Nephron progenitor cell (in vitro differentiated cells): ENCODE results near the gene ZBTB7C.
A peak's percentile ranks its signal among the peaks of the same experiment; 100 is the strongest.

Experiments
- DNase-seq: peaks from one replicate; pipeline ENCODE4 v3.0.0; 2021
- H3K27ac Mint-ChIP-seq: 2 replicates; pipeline ENCODE4 v1.8.0; 2021; ENCODE audit warnings: mild to moderate bottlenecking, moderate library complexity, mixed read lengths
- H3K27me3 Mint-ChIP-seq: 2 replicates; pipeline ENCODE4 v1.8.0; 2021; ENCODE audit warnings: mild to moderate bottlenecking, low read depth, mixed read lengths; ENCODE audit not compliant: poor library complexity
- H3K36me3 Mint-ChIP-seq: 2 replicates; pipeline ENCODE4 v1.8.0; 2021; ENCODE audit warnings: low read depth, mixed read lengths
- H3K4me1 Mint-ChIP-seq: 2 replicates; pipeline ENCODE4 v1.8.0; 2021; ENCODE audit warnings: mixed read lengths
- H3K4me3 Mint-ChIP-seq: 2 replicates; pipeline ENCODE4 v1.8.0; 2021; ENCODE audit warnings: mild to moderate bottlenecking, moderate library complexity, mixed read lengths
- H3K9me3 Mint-ChIP-seq: 2 replicates; pipeline ENCODE4 v1.8.0; 2021; ENCODE audit warnings: mild to moderate bottlenecking, moderate library complexity, mixed read lengths
- TF ChIP-seq, protein P1 (sequence below): fragments of 200-600 bp; sonication (generic); IDR thresholded peaks from 2 replicates; pipeline ENCODE4 v1.5.0; 2021; ENCODE audit warnings: antibody characterized with exemption

Gene ZBTB7C

DNA sequence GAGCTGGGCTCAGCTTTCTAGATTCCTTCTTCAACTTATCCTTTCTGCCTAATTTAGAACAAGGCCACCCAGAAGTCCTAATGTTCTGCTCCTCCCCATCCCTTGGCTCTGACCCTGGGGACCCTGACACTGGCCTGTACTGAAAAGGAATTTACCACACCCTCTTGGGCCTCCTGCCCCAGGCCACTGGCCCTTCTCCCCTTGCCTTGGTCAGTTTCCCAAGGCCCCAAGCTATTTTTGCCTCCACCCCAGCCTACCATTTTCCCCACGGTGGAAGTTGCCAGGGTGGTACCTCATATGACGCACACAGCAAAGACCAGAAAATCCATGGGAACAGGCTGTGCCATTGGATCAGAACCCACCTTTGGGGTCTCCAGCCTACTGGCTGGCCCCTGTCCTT is 72.1 kb downstream of the ZBTB7C start:
- H3K9me3 Mint-ChIP-seq, result no peaks in the 10 kb centered on the region
- no peaks in the 10 kb centered on the region for H3K36me3 Mint-ChIP-seq
- peaks cover 21% of the 10 kb centered on the region for H3K27me3 Mint-ChIP-seq
- peaks cover 43% of the 10 kb centered on the region for H3K4me1 Mint-ChIP-seq
- no peak overlapping the region for H3K27ac Mint-ChIP-seq
- no peak overlapping the region for H3K4me3 Mint-ChIP-seq
- TF ChIP-seq, protein P1, sequence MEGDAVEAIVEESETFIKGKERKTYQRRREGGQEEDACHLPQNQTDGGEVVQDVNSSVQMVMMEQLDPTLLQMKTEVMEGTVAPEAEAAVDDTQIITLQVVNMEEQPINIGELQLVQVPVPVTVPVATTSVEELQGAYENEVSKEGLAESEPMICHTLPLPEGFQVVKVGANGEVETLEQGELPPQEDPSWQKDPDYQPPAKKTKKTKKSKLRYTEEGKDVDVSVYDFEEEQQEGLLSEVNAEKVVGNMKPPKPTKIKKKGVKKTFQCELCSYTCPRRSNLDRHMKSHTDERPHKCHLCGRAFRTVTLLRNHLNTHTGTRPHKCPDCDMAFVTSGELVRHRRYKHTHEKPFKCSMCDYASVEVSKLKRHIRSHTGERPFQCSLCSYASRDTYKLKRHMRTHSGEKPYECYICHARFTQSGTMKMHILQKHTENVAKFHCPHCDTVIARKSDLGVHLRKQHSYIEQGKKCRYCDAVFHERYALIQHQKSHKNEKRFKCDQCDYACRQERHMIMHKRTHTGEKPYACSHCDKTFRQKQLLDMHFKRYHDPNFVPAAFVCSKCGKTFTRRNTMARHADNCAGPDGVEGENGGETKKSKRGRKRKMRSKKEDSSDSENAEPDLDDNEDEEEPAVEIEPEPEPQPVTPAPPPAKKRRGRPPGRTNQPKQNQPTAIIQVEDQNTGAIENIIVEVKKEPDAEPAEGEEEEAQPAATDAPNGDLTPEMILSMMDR, result no peak
- DNase-seq, result no peak

DNA sequence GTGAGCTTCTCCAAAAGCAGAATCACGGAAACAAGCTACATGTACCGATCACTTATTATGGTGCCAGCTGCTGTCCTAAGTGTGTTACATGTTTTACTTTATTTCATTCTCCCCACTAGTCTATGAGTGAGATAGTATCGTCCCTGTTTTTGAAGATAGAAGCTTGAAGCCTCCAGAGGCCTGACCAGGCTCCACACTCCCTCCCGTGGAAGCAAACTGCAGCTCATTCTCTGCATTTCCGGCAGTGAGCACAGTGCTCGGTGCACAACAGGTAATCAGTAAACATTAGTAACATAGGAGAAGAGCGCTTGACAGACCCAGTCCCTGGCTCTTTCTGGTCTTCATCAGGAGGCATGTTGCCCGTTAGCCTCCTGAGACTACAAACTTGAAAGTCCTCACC is 72.9 kb downstream of the ZBTB7C start:
- no peak for DNase-seq
- peaks cover 17% of the 10 kb centered on the region for H3K27me3 Mint-ChIP-seq
- TF ChIP-seq, protein P1, result no peak
- H3K36me3 Mint-ChIP-seq, result no peaks in the 10 kb centered on the region
- H3K4me1 Mint-ChIP-seq, result peaks cover 38% of the 10 kb centered on the region
- no peak overlapping the region for H3K4me3 Mint-ChIP-seq
- no peak overlapping the region for H3K27ac Mint-ChIP-seq
- H3K9me3 Mint-ChIP-seq, result no peaks in the 10 kb centered on the region

DNA sequence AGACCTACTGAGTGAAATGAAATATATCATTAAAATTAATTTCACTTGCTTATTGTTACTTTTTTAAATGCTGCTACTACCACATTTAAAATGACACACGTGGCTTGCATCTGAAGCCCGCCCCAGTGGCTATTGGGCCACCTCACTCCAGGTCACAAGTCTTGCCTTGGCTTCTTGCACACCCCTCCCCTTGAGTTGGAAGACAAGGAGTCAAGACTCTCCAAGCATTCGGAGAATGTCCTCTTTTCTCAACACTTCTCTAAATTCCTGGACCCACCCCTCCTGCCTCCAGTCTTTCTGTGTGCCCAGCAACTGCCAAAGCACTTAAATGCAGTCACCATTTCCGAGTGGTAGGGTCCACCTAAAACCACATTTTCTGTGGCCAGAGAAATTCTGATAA is 73.4 kb downstream of the ZBTB7C start:
- TF ChIP-seq, protein P1, result no peak
- H3K27me3 Mint-ChIP-seq, result peaks cover 17% of the 10 kb centered on the region
- no peaks in the 10 kb centered on the region for H3K9me3 Mint-ChIP-seq
- no peak overlapping the region for H3K4me3 Mint-ChIP-seq
- peaks cover 38% of the 10 kb centered on the region for H3K4me1 Mint-ChIP-seq
- no peak overlapping the region for H3K27ac Mint-ChIP-seq
- no peaks in the 10 kb centered on the region for H3K36me3 Mint-ChIP-seq
- no peak for DNase-seq

DNA sequence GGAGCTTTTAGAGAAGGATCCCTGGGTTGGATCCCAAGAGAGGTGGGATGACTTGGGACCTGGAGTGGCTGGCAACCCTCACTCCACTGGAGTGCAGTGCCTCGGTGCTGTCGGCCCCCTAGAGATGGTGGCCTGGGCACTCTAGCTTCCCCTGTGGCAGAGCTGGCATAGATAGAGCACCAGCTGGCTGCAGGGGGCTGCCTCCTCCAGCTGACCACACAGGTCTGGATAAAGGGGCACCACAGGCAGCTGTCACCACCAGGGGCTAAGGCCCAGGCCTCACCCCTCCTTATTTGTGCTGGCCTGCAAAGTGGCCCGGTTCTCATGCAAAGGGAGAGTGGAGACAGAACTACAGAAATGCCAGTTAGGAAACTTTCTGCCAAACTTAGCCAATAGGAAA is 74.3 kb downstream of the ZBTB7C start:
- Mint-ChIP-seq H3K4me1 (peaks cover 37% of the 10 kb centered on the region), H3K27me3 (peaks cover 17% of the 10 kb centered on the region), H3K27ac (peak overlapping the region; percentile 12), H3K9me3 (no peaks in the 10 kb centered on the region), H3K4me3 (no peak overlapping the region), H3K36me3 (no peaks in the 10 kb centered on the region)
- DNase-seq, result no peak
- TF ChIP-seq, protein P1, result no peak

DNA sequence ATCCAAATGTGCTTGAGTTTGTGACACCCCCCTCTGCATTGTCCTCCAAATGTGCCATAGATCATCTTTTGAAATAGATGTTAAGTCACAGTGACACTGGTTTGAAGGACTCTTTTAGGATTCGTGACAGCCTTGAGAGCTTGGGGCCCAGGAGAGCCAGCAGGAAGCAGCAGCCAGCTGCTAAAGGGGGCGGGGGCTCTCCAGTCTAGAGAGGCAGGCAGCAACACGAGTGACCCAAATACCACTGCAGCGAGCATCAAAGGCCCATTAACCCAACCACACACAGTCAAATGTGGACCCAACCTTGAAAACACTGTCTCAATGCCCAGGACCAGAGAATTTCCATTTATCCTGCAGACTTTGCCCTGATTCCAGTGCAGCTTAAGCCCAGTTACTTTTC is 75.6 kb downstream of the ZBTB7C start:
- Mint-ChIP-seq H3K4me3 (no peak overlapping the region), H3K27ac (no peak overlapping the region), H3K4me1 (peaks cover 43% of the 10 kb centered on the region), H3K36me3 (no peaks in the 10 kb centered on the region), H3K27me3 (peaks cover 13% of the 10 kb centered on the region), H3K9me3 (no peaks in the 10 kb centered on the region)
- no peak for DNase-seq
- TF ChIP-seq, protein P1, result no peak
